T47D (cell line): ENCODE results near the gene TRAPPC3L.

Experiments
- DNase-seq, 2 experiments: peaks; one replicate each; pipeline versions ENCODE4 v3.0.0 to v3.0.0-alpha.2; 2011 to 2012; ENCODE audit warnings: low read depth in 1 of 2, low spot score in 1 of 2
- JUND ChIP-seq: IDR thresholded peaks from 2 replicates; pipeline ENCODE4 v1.6.1; 2012; ENCODE audit warnings: low read depth
- in situ Hi-C: cut with HindIII; loops from 2 replicates; pipeline ENCODE4 v1.10.0; 2016; ENCODE audit warnings: low sequenced_read_pairs, low pct_unique_long_range_greater_than_20kb

TRAPPC3L gene

DNA sequence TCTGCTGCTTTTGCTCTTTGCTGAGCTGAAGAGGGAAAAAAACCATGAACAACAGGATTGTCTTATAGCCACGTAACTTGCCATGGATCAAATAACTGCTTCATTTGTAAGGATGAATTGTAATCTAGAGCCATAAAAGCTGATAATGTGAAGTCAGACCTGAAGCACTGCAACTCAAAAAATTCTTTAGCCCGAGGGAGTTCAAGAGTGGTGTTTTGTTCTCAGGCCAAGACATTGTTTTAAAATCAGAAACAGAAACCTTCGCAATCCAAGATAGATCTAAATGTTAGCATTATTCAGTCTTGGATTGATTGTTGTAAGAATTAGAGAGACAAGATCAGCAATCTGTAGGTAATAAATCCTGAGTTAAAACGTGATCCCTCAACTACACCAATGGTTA lies at the start of gene TRAPPC3L:
Gene TRAPPC3L, minus strand, starts transcription at position 34 of the 400 bp plus-strand sequence. CDS start 170 bp downstream, outside the sequence.
- in situ Hi-C loops, result no loop called here
- DNase-seq, result no peak
- no peak for TF ChIP-seq JUND

DNA sequence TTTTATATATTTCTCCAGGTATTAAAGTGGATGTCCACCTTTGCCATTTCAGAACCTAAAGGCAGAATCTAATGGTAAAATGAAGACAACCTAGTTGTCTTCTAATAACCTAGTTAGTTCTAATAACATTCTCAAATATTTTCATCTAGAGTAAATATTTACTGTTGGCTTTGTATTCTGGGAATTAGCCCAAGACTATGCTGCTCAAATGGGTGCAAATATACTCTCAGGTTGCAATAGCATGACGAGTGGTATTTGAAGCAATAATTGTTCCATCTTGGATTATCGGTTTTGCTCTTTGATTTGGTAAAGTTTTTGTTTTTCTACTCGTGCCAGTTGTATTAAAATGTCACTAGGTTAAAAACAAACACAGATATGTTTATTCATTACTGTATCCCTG lies 49.8 kb upstream of the TRAPPC3L start:
- no peak for DNase-seq
- in situ Hi-C loops, result no loop called here
- TF ChIP-seq JUND, result no peak

DNA sequence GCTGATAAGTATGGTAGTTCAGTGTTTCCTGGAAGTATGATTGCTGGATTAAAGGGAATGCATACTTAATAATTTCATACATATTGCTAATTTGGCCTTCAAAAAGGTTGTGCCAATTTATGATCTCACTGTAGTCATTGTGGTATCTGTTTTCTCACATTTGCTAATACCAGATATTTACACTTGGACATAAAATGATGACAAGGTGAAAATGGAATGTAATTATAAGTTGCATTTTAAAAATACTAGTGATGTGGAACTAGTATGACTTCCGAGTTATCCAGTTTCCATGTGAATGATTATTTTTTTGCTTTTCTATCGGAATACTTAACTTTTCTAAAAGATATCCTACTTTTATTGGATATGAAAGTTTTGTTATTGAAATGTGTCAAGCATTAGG lies 41.3 kb upstream of the TRAPPC3L start:
- no peak for DNase-seq
- in situ Hi-C loops, result no loop called here
- TF ChIP-seq JUND, result no peak

DNA sequence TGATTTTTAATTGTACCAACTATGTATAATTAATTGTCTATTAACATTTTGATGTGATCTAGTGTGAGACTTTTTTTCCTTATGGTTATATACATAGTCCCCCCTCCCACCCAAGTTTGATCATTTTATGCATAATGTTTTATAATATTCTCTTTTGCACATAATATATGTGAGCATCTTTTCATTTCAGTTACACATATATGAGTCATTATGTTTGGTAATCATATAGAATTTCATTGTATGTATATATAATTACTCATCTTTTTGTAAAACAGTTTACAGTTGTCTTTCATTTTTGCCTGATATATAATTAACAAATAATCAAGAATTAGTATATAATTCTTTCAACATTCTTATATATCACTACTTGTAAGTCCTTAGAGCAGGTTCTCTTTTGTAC lies 40.8 kb upstream of the TRAPPC3L start:
- no peak for TF ChIP-seq JUND
- no peak for DNase-seq
- in situ Hi-C loops, result no loop called here

DNA sequence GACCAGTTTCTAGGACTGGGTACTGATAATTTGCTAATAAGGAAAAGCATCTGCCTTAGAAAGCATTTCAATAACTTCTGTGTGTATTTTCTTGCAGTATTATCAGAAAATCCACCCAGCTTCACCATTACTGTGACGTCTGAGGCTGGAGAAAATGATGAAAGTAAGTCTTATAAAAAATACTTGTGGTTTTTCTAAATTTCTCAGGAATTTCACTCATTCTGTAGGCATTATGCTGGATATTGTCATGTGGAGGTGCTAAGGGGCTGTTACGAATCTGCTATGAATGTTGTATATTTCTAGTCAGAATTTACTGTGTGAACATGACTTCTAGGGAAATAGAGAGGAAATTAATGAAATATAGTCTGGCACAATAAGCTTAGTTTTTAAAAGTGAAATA lies 34.7 kb upstream of the TRAPPC3L start:
- no peak for TF ChIP-seq JUND
- in situ Hi-C loops, result no loop called here
- no peak for DNase-seq

DNA sequence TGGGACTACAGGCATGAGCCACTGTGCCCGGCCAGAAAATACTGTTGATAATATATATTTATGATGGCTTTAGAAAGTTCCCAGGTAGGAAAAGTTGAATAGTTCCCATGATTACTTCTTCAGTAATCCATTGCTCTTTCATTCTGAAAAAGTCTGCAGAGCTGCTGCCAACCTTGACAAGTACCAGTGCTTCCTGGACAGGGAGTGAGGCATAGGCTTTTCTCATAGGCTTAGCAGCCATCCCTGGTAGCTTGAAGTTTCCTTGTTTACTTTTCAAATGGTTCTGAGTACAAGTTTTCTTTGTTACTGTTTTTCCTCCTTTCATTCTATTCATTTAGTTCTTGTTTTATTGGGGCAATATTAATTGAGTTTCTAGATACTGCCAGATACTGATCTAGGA lies 33.7 kb upstream of the TRAPPC3L start:
- in situ Hi-C loops, result no loop called here
- peak in 1 of 2 experiments; percentile 20 for DNase-seq
- no peak for TF ChIP-seq JUND

DNA sequence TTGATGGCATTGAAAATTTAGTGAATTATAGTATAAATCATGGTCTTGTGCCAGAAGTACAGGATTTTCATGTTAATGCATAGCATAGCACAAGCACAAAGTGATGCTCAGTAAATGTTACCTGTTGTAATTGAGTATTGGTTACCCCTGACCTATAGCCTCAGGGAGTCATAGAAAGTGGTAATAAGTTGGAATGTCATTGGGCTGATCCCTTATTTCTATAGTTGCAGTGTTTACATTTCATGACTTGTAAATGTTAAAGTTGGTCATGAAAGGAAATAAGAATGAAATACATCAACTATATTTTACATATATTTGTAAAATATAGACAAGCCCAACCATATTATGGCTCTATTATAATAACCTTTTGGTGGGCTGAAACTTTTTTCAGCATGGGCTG lies 32.9 kb upstream of the TRAPPC3L start:
- no peak for DNase-seq
- in situ Hi-C loops, result no loop called here
- no peak for TF ChIP-seq JUND

DNA sequence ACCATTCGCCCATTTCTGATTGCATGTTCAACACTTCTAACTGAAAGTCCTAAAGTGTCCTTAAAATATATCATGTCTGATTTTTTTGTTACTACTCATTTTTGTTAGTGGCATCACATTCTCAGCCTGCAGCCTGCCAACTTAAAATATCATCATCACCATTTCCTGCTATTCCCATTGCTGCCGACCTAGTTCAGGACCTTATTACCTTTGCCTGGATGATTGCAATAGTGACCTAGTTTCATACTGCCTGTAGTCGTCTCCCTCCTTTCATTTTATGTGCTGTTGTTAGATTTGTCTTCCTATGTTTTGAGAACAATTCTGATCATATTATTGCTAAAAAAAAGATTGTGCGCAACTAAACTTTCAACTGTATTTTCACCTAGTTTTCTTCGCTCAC lies 32.0 kb upstream of the TRAPPC3L start:
- no peak for DNase-seq
- in situ Hi-C loops, result no loop called here
- TF ChIP-seq JUND, result no peak

DNA sequence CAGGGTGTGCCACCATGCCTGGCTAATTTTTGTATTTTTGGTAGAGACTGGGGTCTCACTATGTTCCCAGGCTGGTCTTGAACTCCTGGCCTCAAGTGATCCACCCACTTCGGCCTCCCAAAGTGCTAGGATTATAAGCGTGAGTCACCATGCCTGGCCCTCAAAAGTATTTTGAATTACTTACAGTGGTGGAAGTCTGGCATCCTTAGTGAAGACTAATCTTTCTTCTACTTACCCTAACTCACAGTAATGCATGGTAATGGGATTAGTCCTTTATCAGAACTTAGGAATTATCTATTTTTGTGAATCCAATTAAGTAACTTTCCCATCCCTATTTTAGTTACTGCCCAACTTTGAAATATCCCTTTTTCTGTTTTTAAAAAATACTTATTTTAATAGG lies 29.7 kb upstream of the TRAPPC3L start:
- TF ChIP-seq JUND, result no peak
- in situ Hi-C loops, result no loop called here

DNA sequence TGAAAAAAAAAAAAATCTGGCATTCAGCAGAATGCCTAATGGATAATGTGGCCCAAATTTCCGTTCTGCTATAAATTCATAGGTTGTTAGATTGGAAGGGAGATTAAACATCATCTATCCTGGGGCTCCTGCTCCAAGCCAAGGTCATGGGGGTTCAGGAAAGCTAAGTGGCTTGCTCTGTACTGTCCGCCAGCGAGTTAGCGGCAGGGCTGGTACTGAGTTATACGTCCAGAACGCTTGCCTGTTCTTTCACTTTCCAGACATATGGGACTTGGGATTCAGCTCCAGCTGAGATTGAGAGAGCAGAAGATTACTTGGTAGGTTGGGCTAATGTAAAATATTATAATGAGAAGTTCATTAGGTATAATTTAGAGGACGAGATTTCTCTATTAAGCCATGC lies 26.7 kb upstream of the TRAPPC3L start:
- in situ Hi-C loops, result no loop called here
- DNase-seq, result no peak
- no peak for TF ChIP-seq JUND

More for the DNA sequence above, 29.7 kb upstream of the TRAPPC3L start:
- no peak for DNase-seq

DNA sequence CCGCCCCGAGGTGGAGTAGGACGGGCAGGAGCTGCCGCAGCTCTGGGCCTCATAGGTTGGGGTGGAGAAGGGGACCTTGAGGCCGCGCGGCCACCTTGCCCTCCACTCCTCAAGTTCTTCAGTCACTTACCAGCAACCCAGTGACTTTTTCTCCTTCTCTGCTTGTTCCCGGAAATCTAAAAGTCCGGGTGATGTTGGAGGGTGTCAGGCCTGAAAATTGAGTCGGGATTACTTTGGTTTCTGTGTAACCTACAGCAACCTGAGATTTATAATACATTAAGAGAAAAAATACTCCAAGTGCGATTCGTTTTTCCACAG lies 26.2 kb upstream of the TRAPPC3L start:
- DNase-seq, result no peak
- in situ Hi-C loops, result no loop called here
- TF ChIP-seq JUND, result no peak

DNA sequence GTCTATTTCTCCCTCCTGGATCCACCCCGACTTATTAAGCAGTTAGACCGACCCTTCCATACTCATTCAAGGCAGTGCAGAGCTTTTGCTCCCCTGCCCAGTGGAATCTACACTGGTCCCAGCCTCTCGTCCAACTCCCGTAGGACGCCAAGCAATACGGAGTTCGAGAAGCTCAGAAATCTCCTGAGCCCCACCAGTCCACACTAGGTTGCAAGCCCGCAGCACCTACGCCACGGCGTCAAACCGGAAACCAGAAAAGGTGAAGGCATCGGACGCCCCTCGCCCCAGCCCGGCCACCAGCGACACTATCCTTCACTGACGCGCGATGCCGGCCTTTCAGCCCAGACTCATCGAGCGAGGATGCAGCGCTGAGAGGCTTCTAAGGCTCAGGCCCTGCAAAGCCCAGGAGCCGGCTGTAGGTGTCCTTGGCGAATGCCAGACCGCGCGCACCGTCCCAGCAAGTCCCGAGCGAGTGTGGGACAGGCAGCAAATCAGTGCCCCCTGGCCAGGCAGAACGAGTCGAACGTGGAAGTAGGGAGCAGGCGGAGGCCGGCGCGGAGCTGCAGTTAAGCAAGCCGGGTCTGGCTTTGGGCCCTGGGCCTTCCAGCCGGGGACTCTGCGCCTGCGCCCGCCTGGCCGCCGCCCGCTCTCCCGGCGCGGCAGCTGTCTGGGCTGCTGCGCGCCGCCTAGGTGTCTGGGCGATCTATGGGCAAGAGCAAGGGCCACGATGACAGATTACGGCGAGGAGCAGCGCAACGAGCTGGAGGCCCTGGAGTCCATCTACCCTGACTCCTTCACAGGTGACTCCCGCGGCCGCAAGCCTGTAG lies 25.6 kb upstream of the TRAPPC3L start, which contains the start of gene RWDD1:
Gene RWDD1, plus strand, starts transcription at position 649 of the 827 bp plus-strand sequence. Its CDS starts 79 bp downstream, at position 728.
- no peak for TF ChIP-seq JUND
- peak; percentile 87 to 98 for DNase-seq
- in situ Hi-C loops, result no loop called here

DNA sequence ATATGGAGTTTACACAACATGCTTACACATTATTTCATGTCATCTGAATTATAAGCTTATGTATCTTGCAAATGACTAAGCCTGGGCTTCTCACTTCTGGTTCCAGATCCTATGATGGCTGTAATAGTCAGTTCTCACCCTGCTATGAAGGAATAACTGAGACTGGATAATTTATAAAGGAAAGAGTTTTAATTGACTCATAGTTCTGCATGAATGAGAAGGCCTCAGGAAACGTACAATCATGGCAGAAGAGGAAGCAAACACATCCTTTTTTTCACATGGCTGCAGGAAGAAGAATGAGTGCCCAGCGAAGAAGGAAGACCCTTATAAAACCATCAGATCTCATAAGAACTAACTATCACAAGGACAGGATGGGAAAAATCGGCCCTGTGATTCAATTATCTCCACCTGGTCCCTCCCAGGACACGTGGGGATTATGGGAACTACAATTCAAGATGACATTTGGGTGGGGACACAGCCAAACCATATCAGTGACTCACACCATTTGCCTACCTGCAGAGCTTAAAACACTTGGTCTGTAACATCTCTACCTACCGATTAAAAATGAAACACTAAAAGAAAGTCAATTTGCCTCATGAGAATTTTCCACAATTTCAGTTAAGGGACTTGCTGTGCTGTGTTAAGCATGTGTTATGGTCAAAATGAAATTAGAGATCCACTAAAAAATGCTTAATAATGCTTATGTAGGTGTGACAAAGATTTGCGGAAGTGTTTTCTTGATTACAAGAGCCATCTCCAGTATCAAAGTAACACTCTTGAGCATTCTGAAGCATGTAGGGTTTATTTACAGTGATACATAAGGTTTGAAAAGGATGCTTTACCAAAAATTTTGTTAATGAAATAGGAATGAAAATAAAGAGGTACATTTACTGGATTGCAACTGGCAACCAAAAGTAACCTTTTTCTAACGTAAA lies 23.6 kb upstream of the TRAPPC3L start:
- in situ Hi-C loops, result no loop called here
- TF ChIP-seq JUND, result no peak
- no peak for DNase-seq
